ENCODE data around the gene CDH13.

CDH13 gene

GRCh38 chr16:83343935-83344366 lies 717.2 kb downstream of the CDH13 start:
- no peak for DNase-seq
- no peaks in the 10 kb centered on the region for H3K27me3 ChIP-seq (ENCODE audit: insufficient read depth, low read depth, severe bottlenecking)
- TF ChIP-seq CTCF (IDR thresholded peaks at IDR 0.05; ENCODE audit: low read depth, low read length): no peak
- no peaks in the 10 kb centered on the region for H3K36me3 ChIP-seq
- no peak overlapping the region for H3K4me3 ChIP-seq (ENCODE audit: low read depth, low read length)
- no peak overlapping the region for H3K27ac ChIP-seq
- H3K9me3 ChIP-seq (ENCODE audit: severe bottlenecking): no peaks in the 10 kb centered on the region

GRCh38 chr16:83345846-83346640 lies 719.3 kb downstream of the CDH13 start:
- no peak for TF ChIP-seq CTCF (IDR thresholded peaks at IDR 0.05; ENCODE audit: low read depth, low read length)
- DNase-seq: peak; percentile 10
- Histone ChIP-seq H3K4me3 (ENCODE audit: low read depth, low read length) (no peak overlapping the region), H3K27me3 (ENCODE audit: insufficient read depth, low read depth, severe bottlenecking) (no peaks in the 10 kb centered on the region), H3K36me3 (no peaks in the 10 kb centered on the region), H3K27ac (no peak overlapping the region), H3K9me3 (ENCODE audit: severe bottlenecking) (no peaks in the 10 kb centered on the region)

- no peaks in the 10 kb centered on the region for H3K9me3 ChIP-seq (ENCODE audit: severe bottlenecking)
- H3K4me3 ChIP-seq (ENCODE audit: low read depth, low read length): no peak overlapping the region
- no peaks in the 10 kb centered on the region for H3K27me3 ChIP-seq (ENCODE audit: insufficient read depth, low read depth, severe bottlenecking)
- no peak for TF ChIP-seq CTCF (IDR thresholded peaks at IDR 0.05; ENCODE audit: low read depth, low read length)
- no peak overlapping the region for H3K27ac ChIP-seq
- DNase-seq: no peak
- no peaks in the 10 kb centered on the region for H3K36me3 ChIP-seq
These were observed 722.2 kb downstream of the CDH13 start for GRCh38 chr16:83348991-83349390.

GRCh38 chr16:83350481-83350880 lies 723.7 kb downstream of the CDH13 start:
- no peaks in the 10 kb centered on the region for H3K27me3 ChIP-seq (ENCODE audit: insufficient read depth, low read depth, severe bottlenecking)
- no peaks in the 10 kb centered on the region for H3K36me3 ChIP-seq
- no peak for DNase-seq
- no peak overlapping the region for H3K27ac ChIP-seq
- H3K4me3 ChIP-seq (ENCODE audit: low read depth, low read length): no peak overlapping the region
- H3K9me3 ChIP-seq (ENCODE audit: severe bottlenecking): no peaks in the 10 kb centered on the region
- no peak for TF ChIP-seq CTCF (IDR thresholded peaks at IDR 0.05; ENCODE audit: low read depth, low read length)

GRCh38 chr16:83351846-83352245 lies 725.1 kb downstream of the CDH13 start:
- DNase-seq: no peak
- H3K27me3 ChIP-seq (ENCODE audit: insufficient read depth, low read depth, severe bottlenecking): no peaks in the 10 kb centered on the region
- H3K9me3 ChIP-seq (ENCODE audit: severe bottlenecking): no peaks in the 10 kb centered on the region
- no peaks in the 10 kb centered on the region for H3K36me3 ChIP-seq
- no peak for TF ChIP-seq CTCF (IDR thresholded peaks at IDR 0.05; ENCODE audit: low read depth, low read length)
- no peak overlapping the region for H3K4me3 ChIP-seq (ENCODE audit: low read depth, low read length)
- no peak overlapping the region for H3K27ac ChIP-seq

GRCh38 chr16:83353241-83353640 lies 726.5 kb downstream of the CDH13 start:
- no peak for DNase-seq
- Histone ChIP-seq H3K4me3 (ENCODE audit: low read depth, low read length) (no peak overlapping the region), H3K9me3 (ENCODE audit: severe bottlenecking) (no peaks in the 10 kb centered on the region), H3K36me3 (no peaks in the 10 kb centered on the region), H3K27ac (no peak overlapping the region), H3K27me3 (ENCODE audit: insufficient read depth, low read depth, severe bottlenecking) (no peaks in the 10 kb centered on the region)
- no peak for TF ChIP-seq CTCF (IDR thresholded peaks at IDR 0.05; ENCODE audit: low read depth, low read length)
